MM.1S (cell line): Measurements from ENCODE around the gene TLR9.

ENCODE experiments used
- DNase-seq: peaks from one replicate; pipeline ENCODE4 v3.0.0-alpha.2; 2015
- H2AFZ ChIP-seq: fragments of 300-600 bp; sonication (generic); 2 replicates; pipeline ENCODE4 v1.6.0; 2016; ENCODE audit warnings: antibody characterized with exemption, low read length
- H3F3A ChIP-seq: fragments of 300-600 bp; sonication (generic); 2 replicates; pipeline ENCODE4 v1.6.1; 2016; ENCODE audit warnings: mild to moderate bottlenecking, antibody characterized with exemption, low read length, moderate library complexity, mixed read lengths; ENCODE audit not compliant: insufficient read depth
- H3K27ac ChIP-seq: fragments of 300-600 bp; sonication (generic); 2 replicates; pipeline ENCODE4 v1.5.1; 2016; ENCODE audit warnings: mild to moderate bottlenecking, low read length
- H3K27me3 ChIP-seq: fragments of 300-600 bp; sonication (generic); replicated peaks from 2 replicates; pipeline ENCODE4 v1.6.0; 2016; ENCODE audit warnings: low read length; ENCODE audit not compliant: insufficient read depth
- H3K36me3 ChIP-seq: fragments of 300-600 bp; sonication (generic); replicated peaks from 2 replicates; pipeline ENCODE4 v1.6.1; 2016; ENCODE audit warnings: mild to moderate bottlenecking, low read length, mixed read lengths; ENCODE audit not compliant: insufficient read depth
- H3K4me1 ChIP-seq: fragments of 300-600 bp; sonication (generic); 2 replicates; pipeline ENCODE4 v1.6.1; 2016; ENCODE audit warnings: low read length, mixed read lengths
- H3K4me2 ChIP-seq: fragments of 300-600 bp; sonication (generic); 2 replicates; pipeline ENCODE4 v1.6.0; 2016; ENCODE audit warnings: low read depth, low read length
- H3K4me3 ChIP-seq: fragments of 300-600 bp; sonication (generic); 2 replicates; pipeline ENCODE4 v1.5.1; 2016; ENCODE audit warnings: low read length, mixed read lengths
- H3K79me2 ChIP-seq: fragments of 300-600 bp; sonication (generic); 2 replicates; pipeline ENCODE4 v1.6.1; 2016; ENCODE audit warnings: mixed run types, low read length, mixed read lengths
- H3K9ac ChIP-seq: fragments of 300-600 bp; sonication (generic); 2 replicates; pipeline ENCODE4 v1.6.1; 2016; ENCODE audit warnings: low read length, mixed read lengths
- H3K9me2 ChIP-seq: fragments of 300-600 bp; sonication (generic); replicated peaks from 2 replicates; pipeline ENCODE4 v1.6.1; 2016; ENCODE audit warnings: mild to moderate bottlenecking, low read length, mixed read lengths; ENCODE audit not compliant: insufficient read depth
- H3K9me3 ChIP-seq: fragments of 300-600 bp; sonication (generic); replicated peaks from 2 replicates; pipeline ENCODE4 v1.6.1; 2016; ENCODE audit warnings: mild to moderate bottlenecking, low read length, mixed read lengths; ENCODE audit not compliant: insufficient read depth
- H4K20me1 ChIP-seq: fragments of 300-600 bp; sonication (generic); 2 replicates; pipeline ENCODE4 v1.6.1; 2016; ENCODE audit warnings: mild to moderate bottlenecking, low read length, moderate library complexity, mixed read lengths; ENCODE audit not compliant: insufficient read depth
- CTCF ChIP-seq: fragments of 300-600 bp; sonication (generic); IDR thresholded peaks from 2 replicates; pipeline ENCODE4 v1.5.1; 2016; ENCODE audit warnings: antibody characterized with exemption, low read length, mixed read lengths
- EZH2 ChIP-seq: fragments of 300-600 bp; sonication (generic); optimal IDR thresholded peaks from 2 replicates; pipeline ENCODE3; 2017; ENCODE audit warnings: low read depth, mild to moderate bottlenecking, antibody characterized with exemption, low read length, mixed read lengths
- EZH2phosphoT487 ChIP-seq: fragments of 300-600 bp; sonication (generic); IDR thresholded peaks from 2 replicates; pipeline ENCODE4 v1.6.1; 2018; ENCODE audit warnings: antibody characterized with exemption, low read length

TLR9 gene

GRCh38 chr3:52171514-52172261 is 53.8 kb downstream of the TLR9 start:
- no peak overlapping the region for H3K4me2 ChIP-seq
- H3K9me3 ChIP-seq = no peaks in the 10 kb centered on the region
- H3K9me2 ChIP-seq = no peaks in the 10 kb centered on the region
- H3K9ac ChIP-seq = no peak overlapping the region
- no peaks in the 10 kb centered on the region for H3F3A ChIP-seq
- no peak overlapping the region for H3K27ac ChIP-seq
- H3K36me3 ChIP-seq = no peaks in the 10 kb centered on the region
- H3K4me1 ChIP-seq = no peaks in the 10 kb centered on the region
- H3K27me3 ChIP-seq = no peaks in the 10 kb centered on the region
- H4K20me1 ChIP-seq = no peaks in the 10 kb centered on the region
- no peak overlapping the region for H3K4me3 ChIP-seq
- no peak for DNase-seq
- H2AFZ ChIP-seq = no peak overlapping the region
- no peak for TF ChIP-seq CTCF
- no peak for TF ChIP-seq EZH2
- no peak for TF ChIP-seq EZH2phosphoT487
- H3K79me2 ChIP-seq = no peaks in the 10 kb centered on the region
